ENCODE data around the gene MCRIP1. TPM values are rescaled to one million over a fixed set of nuclear protein-coding genes. Genes with fewer than 3 reads are reported as not detected.

Gene MCRIP1
- total and polyA plus RNA-seq, 9 of the 15 experiments (the other 6 are each of a cell fraction or from before 2014, with no cell fraction given): 0.39 to 35.8 (median 9.7) TPM

GRCh38 chr17:81871387-81872230 is 38.5 kb upstream of the MCRIP1 start (continued):
- TF ChIP-seq MXD1 (CRISPR knock-in tag; IDR thresholded peaks at IDR 0.05; ENCODE audit: borderline replicate concordance, poor library complexity, severe bottlenecking) (peak; percentile 75), ATF6 (CRISPR knock-in tag; IDR thresholded peaks at IDR 0.05) (peak; percentile 83), HMGN3 (IDR thresholded peaks at IDR 0.05; ENCODE audit: borderline replicate concordance, extremely low read depth, insufficient read length, low read depth, low read length) (peak; percentile 72), RBFOX2 (IDR thresholded peaks at IDR 0.05; ENCODE audit: low read depth, low read length) (peak; percentile 90), POLR2AphosphoS5 (IDR thresholded peaks at IDR 0.05; ENCODE audit: control insufficient read depth, insufficient read depth, low read depth, low read length) (peak; percentile 74), E2F3 (CRISPR knock-in tag; IDR thresholded peaks at IDR 0.05) (peak; percentile 81), NR2C1 (IDR thresholded peaks at IDR 0.05) (no peak; the same call in 1 of the 2 replicates), NR2C1 (tag; IDR thresholded peaks at IDR 0.05) (peak; percentile 68; the same call in 1 of the 2 replicates), MITF (IDR thresholded peaks at IDR 0.05) (no peak; the same call in none of the 2 replicates), SMAD4 (CRISPR knock-in tag; conservative IDR thresholded peaks at IDR 0.05) (peak; percentile 82; the same call in 1 of the 2 replicates), ZBTB17 (CRISPR knock-in tag; IDR thresholded peaks at IDR 0.05) (peak; percentile 22; the same call in 1 of the 2 replicates), NCOA1 (IDR thresholded peaks at IDR 0.05; ENCODE audit: low read depth) (peak; percentile 10; the same call in 1 of the 2 replicates), E2F6 (IDR thresholded peaks at IDR 0.05; ENCODE audit: borderline replicate concordance in 1 of 2, extremely low read depth in 1 of 2, insufficient read depth in 1 of 2, insufficient read length in 1 of 2, low read depth in 1 of 2, low read length in 1 of 2, poor library complexity in 1 of 2, severe bottlenecking in 1 of 2) (peak; percentile 98), ETV1 (tag; conservative IDR thresholded peaks at IDR 0.05; ENCODE audit: low read depth) (peak; percentile 91), CEBPB (tag; IDR thresholded peaks at IDR 0.05) (no peak), RFX1 (IDR thresholded peaks at IDR 0.05) (no peak), IRF1 (CRISPR knock-in tag; IDR thresholded peaks at IDR 0.05; ENCODE audit: borderline replicate concordance) (peak; percentile 87; the same call in 1 of the 2 replicates), SAP30 (IDR thresholded peaks at IDR 0.05; ENCODE audit: borderline replicate concordance, insufficient read depth, low read depth, low read length, poor library complexity, severe bottlenecking) (peak; percentile 28), KLF13 (tag; IDR thresholded peaks at IDR 0.05; ENCODE audit: borderline replicate concordance, low read depth) (peak; percentile 17; the same call in 1 of the 2 replicates)

Measured in K562 (cell line).